NCI-H69 (cell line): ENCODE measurements around the gene ARFRP1.
"Not testable (repeated sequence)": the region's sequence is repeated elsewhere in the genome, so short reads cannot be mapped to it uniquely, and the experiment has no call there.

ENCODE experiments used
- DNase-seq: peaks from one replicate; lab custom pipeline; 2025; lab: John Stamatoyannopoulos, UW

ARFRP1 gene

GRCh38 chr20:63655249-63655648, 52.5 kb downstream of the ARFRP1 start:
- DNase-seq: peak; percentile 16

DNA sequence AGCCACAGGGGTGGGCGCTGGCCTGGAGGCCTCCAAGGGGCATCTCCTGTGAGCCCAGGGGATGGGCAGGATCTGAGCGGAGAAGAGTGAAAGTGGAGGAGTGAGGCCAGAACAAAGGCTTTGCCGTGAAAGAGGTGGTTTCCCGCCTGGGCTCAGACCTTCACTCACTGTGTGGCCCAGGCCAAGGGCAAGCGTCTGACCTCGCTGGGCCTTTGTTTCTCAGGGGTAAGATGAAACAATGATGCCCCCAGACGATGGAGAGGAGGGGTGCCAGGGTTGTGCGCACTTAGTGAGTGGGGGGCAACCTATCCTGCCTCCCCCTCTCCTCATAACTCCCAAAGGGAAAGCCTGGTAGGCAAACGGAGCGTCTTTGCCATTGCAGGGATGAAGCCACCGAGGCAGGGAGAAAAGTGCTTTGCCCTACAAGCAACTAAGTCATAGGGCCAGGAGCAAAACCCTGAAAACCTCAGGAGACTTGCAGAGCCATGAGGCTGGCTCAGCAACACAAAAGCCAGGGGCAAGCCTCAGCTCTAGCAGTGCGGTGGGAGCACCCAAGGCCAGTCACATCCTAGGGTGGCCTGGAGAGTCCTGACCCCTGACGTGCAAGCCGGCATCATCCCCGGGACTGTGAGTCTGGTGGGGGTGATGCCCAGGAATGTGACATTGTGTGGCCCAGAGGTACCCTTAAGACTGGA, 53.7 kb downstream of the ARFRP1 start:
- no peak for DNase-seq

DNA sequence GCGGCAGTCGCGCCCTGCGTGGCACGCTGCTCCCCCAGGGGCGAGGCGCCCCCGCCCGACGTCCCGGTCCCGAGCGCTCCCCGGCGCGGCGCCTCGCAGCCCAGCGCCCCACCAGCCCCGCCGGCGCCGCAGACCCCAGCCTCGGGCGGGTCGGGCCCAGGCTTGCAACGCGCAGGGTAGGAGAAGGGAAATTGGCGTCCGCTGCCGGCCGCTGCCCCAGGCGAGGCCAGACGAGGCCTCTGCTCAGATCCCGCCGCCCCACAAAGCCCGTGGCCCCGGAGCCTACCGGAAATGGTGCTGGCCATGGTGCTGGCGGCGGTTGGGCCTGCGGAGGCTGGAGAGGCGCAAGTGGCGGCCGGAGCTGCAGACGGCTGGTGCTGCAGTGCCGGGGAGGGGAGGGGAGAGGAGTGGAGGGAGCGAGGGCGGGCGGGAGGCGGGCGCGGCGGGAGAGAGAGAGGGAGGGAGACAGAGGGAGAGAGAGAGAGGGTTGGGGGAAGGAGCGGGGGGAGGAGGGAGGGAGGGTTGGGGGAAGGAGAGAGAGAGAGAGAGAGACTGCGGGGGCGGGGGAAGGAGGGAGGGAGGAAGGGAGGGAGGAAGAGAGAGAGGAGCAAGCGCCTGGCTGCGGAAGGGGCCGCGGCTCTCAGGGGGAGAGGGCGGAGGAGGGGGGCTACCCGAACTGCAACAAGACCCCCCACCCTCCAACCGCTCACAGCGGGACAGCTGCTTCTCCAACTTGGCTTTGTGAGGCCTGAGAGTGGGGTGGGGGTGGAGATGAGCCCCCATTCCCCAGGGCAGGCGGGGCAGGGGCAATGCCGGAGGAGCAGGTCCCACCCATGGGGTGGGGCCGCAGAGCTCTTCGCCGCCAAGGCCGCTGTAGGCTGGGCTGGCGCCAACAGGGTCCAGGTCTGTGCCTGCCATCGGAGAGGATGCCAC, 54.5 kb downstream of the ARFRP1 start, which contains the start of gene STMN3:
Gene STMN3, minus strand, starts transcription at position 384 of the 933 bp plus-strand sequence. Its CDS starts 79 bp downstream, at position 305.
- peak; percentile 91 for DNase-seq

- peak; percentile 64 for DNase-seq
Measured at GRCh38 chr20:63652192-63652980, 55.4 kb downstream of the ARFRP1 start.

- DNase-seq: peak; percentile 28
Measured at GRCh38 chr20:63651942-63652191, 55.9 kb downstream of the ARFRP1 start.

DNA sequence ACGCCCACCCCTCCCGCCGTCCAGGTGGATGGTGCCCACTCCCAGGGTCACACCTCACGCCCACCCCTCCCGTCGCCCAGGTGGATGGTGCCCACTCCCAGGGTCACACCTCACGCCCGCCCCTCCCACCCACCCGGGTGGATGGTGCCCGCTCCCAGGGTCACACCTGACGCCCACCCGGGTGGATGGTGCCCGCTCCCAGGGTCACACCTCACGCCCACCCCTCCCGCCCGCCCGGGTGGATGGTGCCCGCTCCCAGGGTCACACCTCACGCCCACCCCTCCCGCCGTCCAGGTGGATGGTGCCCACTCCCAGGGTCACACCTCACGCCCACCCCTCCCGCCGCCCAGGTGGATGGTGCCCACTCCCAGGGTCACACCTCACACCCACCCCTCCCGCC, 57.3 kb downstream of the ARFRP1 start:
- DNase-seq: not testable (repeated sequence)

- peak; percentile 6 for DNase-seq
Measured at GRCh38 chr20:63648895-63649589, 58.7 kb downstream of the ARFRP1 start.
